Measurements from ENCODE around the gene ZNF439.

DNA sequence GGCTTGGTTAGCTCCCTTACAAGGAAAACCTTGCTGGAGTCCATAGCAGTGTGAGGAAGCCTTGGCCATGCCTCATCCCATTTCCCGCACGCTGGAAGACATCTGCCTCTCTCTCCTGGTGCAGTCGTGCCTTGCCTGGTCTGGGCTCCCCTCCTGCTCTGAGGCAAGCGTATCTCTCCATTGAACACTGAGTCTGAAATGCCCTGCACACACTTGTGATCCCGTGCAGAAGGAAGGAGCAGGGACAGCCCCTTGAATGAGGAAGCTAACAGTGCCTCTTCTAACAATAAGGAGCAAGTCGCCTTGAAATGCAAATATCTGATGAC, 34.9 kb upstream of the ZNF439 start:
- TF ChIP-seq CTCF (IDR thresholded peaks at IDR 0.05) (no peak), POLR2A (IDR thresholded peaks at IDR 0.05) (no peak)
